Measurements from ENCODE around the gene RASGRF2.
"Not testable (repeated sequence)": the region's sequence is repeated elsewhere in the genome, so short reads cannot be mapped to it uniquely, and the experiment has no call there.

RASGRF2 gene

DNA sequence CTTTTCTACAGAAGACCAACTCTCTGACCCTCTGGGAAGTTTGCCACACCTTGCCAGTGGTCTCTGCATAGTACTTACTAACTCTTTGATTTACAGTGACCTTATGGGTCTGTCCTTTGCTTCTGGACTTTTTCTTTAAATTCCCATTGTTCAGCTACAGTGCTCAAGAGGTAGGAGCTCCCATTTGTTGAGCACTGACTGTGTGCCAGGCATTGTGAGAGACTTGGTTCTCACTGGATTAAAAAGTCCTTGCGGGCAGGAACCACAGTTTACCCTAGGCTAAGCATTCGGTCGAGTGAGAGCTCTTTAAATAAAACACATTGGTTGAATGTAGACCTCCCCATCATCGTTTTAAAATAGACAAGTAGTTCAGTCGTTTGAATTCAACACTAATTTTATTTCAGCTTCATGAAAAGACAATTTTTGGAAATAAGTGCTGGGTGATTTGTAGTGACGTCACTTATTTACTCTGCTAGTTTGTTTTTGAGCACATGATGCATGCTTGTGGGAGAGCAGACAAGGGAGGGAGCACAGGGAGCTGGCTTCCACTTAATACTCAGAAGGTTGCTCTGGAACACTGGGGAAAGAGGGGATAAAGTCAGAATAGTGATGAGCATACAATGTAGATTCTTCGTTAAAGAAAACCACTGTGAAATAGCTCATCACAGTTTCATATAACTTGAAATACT is 27.1 kb downstream of the RASGRF2 start:
- no peak for DNase-seq

DNA sequence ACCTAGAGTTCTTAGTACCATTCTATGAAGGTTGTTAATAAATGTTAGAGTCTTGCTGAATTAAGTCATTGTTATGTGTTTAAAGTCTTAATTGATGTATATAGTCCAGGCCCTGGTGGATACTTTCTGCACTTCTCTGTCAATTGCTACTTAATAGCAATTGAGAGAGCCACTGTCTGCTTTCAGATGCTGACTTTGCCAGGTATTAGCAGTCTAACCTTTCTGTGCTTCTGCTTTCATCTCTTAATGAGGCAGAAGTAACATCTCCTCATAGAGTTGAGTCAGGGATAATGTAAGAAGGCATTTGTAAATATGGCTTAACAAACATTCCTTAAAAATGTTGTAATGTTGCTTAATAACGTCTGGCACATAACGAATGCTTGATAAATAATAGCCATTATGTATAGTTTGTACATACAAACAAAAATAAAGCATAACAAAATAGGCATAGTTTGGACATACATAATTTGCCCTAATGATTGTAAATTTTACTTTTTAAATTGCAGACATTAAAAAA is 28.3 kb downstream of the RASGRF2 start:
- DNase-seq, result no peak

DNA sequence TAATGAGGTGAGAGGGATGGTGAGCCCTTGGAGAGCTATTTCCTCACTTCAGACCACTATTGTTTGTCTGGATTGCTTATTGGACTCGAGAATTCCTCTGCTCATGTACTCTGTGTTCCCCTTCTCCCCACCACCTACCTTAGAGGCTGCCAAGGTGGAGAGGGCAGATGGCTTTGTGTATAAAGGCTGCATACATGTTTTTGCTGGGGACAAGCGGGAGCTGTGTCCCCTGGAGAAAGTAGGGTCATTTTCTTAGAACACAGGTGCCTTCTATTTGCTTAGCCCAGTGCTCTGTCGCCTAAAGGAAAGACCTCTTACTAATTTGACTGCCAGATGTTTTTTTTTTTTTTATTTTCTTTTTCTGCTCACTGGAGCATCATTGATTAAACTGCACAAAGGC is 29.7 kb downstream of the RASGRF2 start:
- no peak for DNase-seq

DNA sequence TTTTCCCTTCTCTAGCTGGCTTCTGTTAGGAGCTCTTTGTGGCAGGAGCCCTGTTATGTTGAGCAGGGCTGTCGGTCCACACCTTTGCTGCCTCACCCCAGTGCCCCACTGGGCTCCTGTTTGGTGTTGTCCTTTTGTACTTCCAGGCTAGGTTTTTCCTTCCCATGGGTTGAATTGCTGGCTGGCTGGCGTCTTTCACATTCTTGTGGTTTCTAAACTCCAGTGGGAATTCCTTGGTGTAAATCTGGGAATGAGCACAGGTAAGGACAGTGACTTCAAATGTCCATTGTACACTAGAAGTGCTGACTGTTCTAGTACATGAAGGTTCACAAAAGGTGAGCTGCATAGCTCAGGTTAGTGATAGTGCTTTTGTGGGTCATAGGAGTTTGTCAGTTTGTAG is 30.4 kb downstream of the RASGRF2 start:
- no peak for DNase-seq

DNA sequence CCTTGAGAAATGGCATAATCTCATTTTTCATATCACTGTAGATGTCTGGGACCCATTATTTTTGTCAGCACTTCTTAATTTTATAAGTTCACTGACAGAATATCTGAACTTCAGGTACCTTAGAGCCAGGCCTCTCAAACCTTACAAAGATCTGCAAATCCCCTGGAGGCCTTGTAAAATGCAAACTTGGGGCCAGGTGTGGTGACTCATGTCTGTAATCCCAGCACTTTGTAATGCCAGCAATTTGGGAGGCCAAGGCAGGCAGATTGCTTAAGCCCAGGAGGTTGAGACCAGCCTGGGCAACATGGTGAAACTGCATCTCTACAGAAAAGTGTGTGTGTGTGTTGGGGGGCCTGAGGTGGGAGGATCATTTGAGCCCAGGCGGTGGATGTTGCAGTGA is 30.8 kb downstream of the RASGRF2 start:
- no peak for DNase-seq

DNA sequence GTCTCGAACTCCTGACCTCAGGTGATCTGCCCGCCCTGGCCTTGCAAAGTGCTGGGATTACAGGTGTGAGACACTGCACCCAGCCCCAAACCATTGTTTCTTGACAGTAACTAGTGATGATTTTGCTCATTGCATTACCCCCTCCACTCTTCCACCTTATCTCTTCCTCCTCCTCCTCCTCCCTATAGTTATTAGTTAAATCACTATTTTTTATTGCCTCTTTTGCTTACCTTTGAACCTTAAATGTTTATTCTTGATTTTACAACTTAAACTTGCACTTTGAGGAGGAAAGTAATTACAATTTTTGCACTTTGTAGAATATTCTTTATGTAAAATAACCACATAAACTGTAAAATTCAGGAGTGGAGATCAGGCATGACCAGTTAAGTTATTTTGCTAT is 35.7 kb downstream of the RASGRF2 start:
- no peak for DNase-seq

DNA sequence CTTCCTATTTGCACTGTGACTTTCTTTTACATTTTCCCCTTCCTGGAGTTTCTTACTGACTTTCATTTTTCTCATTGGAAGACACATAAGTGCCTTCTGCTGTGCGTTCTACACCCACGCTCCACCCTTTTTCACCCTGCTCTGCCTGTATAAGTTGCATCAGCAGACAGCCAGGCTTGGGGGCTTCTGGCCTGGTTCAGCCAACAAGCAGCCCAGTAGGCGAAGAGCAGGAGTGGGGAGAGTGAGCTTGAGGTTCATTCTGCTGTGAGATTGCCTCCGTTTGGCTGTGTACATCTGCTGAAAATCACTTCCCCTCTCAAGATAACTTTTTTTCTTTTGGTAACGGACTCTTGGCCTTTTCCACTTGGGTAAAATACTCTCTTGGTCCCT is 38.4 kb downstream of the RASGRF2 start:
- peak; percentile 35 for DNase-seq

DNA sequence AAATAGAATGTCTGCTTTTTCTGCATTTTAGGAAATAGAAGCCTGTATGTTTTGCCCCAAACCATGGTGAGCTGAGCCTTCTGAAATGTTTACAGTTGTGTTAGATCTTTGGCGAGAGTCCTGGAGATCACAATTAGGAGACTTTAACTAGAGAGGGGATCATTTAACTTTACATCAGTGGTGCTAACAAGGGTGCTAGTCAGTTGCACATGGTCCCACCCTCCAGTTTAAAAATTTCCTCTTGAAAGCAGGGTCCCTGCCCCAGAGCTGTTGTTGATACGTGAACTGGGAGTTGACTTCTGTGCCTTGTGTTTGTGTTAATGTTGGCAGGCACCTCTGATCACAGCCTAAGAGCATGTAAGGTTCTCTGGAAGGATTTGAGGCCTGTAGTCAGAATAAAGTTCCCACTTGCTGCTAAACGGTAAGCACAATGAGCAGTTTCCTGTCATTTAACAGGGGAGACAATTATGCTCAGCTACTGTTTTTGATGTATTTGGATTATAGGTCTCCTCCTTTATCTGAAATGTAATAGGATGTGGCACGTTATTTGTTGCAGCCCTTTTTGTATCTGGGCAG is 43.7 kb downstream of the RASGRF2 start:
- no peak for DNase-seq

DNA sequence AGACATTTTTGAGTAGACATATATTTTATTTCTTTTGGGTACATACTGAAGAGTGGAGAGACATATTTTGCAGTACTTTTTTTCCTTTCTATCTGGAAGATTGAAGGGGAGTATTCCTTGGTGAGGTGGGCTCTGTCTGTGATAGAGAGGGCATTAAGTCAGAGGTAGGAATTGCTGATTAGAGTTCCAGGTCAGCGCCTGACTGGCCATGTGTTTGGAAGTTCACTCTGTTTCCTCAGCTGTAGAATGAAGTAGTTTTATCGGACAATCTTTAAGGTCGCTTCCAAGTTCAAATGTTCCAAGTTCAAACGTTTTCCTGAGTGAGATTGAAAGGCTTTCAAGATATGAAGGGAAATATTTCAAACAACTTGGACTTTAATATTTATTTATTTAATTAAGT is 45.5 kb downstream of the RASGRF2 start:
- no peak for DNase-seq

DNA sequence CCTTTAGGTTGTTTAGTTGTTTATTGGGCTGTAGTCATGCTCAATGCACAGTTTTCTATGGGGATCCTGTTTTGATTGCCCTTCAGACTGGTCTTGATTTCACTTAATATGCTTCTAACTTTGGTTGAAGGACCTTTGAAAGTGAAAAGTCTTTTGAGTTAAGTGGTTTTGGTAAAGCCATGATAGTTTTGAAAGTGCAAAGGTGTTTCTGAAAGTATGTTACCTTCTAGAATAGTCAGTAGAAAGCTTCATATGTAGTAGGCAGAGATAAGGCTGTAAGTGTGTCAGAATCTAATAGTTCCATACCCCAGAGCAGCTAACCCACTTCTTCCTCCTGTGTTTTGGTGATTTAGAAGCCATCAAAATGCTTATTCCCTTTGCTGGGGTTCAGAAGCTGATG is 46.1 kb downstream of the RASGRF2 start:
- no peak for DNase-seq

DNA sequence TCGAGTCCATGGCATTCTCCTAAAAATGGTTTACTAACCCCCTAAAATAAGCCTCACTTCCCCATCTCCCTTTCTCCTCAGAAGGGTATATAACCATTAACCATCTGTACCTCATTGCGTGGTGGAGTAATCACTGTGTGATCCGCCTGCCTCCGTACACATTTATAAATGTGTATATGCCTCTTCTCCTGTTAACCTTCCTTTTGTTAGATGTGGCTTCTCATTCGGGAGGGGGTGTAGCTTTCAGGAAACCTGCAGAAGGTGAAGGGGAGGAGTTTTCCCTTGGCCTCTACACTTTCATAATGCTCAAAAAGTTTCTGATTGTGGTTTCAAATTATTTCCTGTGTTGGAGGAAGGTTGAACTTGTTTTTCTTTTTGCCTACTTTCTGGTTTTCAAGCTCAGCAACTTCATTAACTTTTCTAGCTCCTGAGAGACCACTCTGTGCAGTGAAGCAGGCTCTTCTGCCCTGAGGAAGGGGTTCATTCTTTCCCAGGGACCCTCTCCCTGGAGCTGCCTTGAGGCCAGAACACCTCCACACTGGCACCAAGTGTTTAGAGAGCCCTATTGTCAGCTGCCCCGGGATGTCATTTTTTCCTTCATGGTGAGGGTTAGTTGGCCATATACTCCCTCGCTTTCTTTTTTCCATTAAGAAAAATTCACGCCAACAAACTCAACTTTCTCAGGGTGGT is 46.9 kb downstream of the RASGRF2 start:
- DNase-seq, result peak; percentile 35

DNA sequence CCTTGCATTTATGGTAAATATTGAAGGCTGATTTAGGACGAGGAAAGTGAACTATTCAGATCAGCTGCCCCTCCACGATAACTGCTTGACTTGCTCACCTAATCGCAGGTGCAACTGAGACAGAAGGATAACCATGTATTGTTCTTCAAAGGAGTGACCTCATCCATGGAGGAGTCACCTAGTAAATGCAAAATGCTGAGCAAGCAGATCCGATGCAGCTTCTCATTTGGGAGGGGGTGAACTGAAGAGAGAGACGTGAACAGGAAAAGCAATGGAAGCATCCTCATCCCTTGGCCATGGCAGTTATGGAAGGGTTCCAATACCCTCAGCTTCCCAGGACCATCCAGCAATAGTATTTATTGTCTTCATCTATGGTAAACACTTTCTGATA is 47.5 kb downstream of the RASGRF2 start:
- DNase-seq, result no peak

DNA sequence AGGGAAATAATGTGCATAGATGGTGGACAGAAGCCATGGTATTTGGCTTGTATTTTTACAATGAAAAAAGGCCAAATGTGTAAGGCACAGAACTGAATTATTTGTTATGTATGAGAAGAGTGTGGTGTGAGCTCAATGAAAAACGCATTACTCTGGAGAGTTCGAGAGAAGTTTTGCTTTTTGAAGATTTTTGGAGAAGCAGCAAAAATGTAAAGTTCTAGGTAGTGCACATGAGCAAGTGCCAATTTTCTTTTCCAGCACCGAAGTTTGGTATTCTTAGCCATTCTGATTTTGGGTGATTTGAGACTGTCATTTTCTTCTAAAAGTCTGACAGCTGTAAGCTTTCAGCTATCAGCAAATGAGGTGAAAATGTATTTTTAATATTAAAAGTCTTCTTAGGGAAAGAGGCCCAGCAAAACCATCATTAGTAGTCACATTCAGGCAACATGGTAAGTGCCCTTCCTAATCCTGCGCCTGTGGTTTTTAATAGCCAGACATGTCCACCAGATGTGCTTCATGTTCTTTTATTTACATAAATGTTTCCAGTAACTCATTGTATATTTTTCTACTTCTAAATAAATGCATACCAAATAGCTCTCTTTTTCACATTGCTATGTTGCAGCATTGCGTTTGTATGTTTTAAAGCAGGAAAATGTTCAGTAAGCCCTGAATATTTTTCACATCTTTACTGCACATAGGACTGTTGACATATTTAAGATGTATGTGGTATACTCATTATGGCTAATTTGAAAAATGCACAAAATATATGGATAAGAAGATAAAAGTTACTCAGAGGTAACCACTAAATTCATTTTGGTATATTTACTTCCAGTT is 50.4 kb downstream of the RASGRF2 start:
- DNase-seq, result no peak

DNA sequence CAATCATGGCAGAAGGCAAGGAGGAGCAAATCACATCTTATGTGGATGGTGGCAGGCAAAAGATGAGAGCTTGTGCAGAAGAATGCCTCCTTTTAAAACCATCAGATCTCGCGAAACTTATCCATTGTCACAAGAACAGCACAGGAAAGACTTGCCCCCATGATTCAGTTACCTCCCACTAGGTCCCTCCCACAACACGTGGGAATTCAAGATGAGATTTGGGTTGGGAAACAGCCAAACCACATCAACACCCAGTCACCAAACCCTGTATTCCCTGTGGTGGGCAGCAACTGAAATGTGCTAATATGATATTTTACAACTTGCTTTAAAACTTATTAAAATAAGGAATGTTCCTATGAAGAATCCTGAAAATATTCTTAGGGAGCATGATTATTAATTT is 54.2 kb downstream of the RASGRF2 start:
- DNase-seq, result no peak

DNA sequence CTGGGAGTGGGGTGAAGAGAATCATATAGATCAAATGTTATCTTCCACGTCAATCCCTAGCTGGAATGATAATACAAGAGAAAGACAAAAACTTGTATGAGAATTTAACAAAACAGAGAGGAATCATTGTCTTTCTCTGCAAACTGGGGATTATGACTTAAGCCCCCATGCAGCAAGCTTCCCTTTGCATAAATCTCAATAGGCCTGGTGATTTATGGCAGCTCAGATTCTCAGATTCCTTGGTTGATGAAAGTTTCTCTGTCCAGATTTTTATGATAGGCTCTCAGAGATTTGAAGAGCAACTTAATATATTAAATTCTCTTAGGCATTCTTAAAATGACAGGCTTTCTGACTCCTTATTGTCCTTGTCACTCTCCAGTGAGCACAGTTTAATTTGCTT is 56.0 kb downstream of the RASGRF2 start:
- DNase-seq, result no peak

DNA sequence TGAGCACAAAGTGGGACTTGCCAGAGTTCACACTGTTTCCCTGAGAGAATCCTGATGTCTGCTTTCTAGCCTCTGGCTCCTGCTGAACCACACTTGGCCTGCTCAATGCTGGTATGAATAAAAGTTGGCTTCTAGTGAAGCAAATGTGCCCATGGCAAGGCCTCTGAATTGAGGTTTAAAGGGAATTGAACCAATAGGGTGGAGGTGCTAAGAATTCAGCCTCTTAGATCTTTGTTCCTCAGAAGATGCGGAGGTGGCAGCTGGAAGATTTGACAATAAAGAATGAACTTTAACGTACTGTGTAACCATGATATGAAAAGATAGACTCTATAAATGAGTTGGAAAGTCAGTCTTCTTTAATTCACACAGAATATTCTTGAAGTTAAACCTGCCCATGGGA is 57.2 kb downstream of the RASGRF2 start:
- no peak for DNase-seq

DNA sequence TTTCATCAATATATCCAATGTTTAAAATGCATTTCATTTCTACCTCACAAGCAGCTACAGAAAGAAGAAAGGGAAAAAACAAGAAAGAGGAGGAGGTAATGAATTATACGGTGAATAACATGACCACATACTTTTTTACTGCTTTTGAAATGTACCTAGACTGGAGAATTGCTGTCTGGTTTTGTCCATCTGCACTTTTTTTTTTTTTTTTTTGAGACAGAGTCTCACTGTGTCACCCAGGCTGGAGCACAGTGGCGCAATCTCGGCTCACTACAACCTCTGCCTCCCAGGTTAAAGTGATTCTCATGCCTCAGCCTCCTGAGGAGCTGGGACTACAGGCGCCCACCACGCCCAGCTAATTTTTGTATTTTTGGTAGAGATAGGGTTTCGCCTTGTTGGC is 58.4 kb downstream of the RASGRF2 start:
- not testable (repeated sequence) for DNase-seq

DNA sequence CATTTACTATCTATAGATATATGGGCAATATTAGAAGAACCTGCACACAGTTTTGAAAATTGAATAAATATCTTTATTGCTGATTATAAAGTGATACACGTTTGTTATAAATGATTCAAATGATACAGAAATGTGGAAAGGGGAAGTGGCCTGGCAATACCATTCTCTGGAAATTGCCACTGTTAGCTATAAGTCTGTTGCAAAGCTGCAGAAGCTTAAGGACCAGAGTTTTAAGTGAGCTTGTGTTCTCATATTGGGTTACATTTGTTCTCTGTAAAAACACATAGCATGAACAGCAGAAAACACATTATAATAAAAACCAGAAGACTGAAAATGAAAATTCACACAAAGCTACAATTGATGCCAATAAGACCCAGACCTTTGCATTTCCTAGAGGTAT is 59.6 kb downstream of the RASGRF2 start:
- no peak for DNase-seq

DNA sequence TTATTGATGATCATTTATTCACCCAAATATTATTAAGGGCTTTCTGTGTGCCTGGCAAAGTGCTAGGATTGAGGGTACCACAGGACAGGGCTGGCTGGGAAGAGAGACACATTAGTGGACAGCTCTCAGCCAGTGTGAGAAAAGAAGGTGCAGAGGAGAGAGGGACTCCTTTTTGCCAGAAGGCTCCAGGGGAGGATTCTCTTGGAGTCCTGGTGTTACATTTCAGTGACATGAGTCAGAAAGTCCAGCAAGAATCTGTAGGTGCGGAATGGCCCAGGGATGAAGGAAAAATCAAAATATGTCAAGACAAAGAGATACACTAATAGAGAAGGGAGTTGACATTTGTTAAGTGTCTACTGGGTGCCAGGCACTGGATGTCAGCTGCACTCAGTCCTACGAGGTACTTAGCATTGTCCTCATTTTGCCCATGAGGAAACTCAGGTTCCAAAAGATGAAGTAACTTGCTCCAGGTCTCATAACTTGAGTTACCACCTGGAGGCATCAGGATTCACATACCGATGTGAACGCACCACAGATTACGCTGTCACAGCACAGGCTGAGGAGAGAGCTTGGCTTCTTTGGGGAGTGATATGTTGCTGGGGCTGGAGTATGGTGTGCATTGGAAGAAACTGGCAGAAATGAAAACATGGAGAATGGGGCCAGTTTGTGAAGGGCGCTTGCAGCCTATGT is 60.5 kb downstream of the RASGRF2 start:
- DNase-seq, result no peak

DNA sequence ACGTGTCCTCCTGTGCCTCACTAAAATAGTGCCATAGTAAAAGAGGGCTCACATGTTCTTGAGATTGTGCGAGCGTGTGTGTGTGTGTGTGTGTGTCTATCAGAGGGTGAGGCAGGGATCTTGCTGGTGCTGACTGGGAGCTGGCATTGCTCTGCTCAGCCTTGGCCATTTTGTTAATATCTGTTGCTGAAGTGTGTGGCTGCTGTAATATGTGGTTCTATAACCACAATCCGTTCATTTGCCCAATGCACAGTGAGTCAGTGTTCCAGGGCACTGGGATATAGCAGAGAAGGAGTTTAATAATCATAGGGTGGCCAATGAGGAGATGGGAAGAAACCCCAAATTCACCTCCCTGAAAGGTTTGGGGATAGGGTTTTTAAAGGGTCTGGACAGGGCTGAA is 61.3 kb downstream of the RASGRF2 start:
- DNase-seq, result no peak

DNA sequence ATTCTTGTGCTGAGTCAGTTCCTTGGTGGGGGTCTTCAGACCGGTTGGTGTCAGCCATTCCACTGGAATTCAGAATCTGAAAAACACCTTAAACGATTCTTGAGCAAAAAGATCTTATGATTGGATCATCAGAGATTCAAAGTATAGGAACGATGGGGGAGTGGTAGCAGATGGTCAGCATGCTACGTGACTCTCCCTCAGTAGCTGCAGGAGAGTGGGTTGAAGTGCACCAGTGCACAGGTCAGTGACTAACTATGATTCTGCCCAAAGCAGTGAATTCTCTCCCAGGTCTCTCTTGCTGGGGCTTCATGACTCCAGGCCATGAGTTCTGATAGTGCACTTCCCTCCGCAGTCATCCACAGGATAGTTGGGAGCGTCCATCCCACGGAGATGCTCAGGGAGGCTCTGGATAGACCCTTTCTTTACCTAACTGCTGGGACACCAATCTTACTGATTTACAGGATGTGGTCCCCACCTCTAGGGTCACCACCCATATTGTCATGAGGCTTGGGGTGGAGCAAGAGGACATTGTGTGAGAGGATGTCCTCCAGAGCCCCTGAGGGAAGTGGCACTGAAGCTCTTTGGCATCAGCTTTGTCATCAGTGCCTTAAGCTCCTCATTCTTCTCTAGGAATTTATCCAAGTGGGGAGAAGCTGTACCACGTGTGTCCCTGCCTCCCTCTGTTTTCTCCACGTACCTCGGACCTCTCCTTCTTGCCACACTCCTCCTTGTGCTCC is 62.0 kb downstream of the RASGRF2 start:
- DNase-seq, result no peak

DNA sequence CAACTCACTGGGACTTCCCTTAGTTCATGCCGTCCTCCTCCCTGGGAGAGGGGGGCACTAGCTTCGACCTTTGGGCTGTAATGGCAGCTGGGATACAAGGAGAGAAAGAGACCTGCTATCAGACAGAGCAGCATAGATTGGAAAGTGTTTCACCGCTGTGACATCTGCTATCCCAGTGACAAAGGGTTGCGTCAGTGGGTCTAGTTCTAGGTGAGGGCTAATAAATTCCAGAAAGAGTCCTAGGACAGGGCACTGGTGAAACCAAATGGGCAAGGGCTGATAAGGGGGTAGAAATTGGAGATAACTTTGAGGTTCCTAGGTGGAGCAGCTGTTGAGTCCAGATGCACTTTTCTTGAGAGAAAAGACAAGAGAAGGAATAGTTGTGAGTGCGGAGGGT is 62.5 kb downstream of the RASGRF2 start:
- DNase-seq, result no peak

All from activated T-cell treated with anti-CD3 and anti-CD28 coated beads for 4 hours (primary cell).